ENCODE results near the gene OR5H15. TPM values are rescaled to one million over a fixed set of nuclear protein-coding genes. Genes with fewer than 3 reads are reported as not detected.

Gene OR5H15
- total and polyA plus RNA-seq, 10 of the 15 experiments (the other 5 are each of a cell fraction or from before 2014, with no cell fraction given) = not detected

GRCh38 chr3:98215051-98215450 is 48.6 kb downstream of the OR5H15 start:
- 6% methylated on average over 3 of the region's 3 CpGs for WGBS (ENCODE audit: insufficient coverage, insufficient replicate concordance, low lambda C conversion rate, missing lambda C conversion rate)
- no peak overlapping the region for H3K27ac ChIP-seq (ENCODE audit: control insufficient read depth, insufficient read depth)
- no peaks in the 10 kb centered on the region for H3K4me1 ChIP-seq (ENCODE audit: control insufficient read depth, insufficient read depth, low read length)
- ATAC-seq (no peak), DNase-seq (ENCODE audit: low read depth, low spot score) (no peak), FAIRE-seq (no peak)
- ChIA-PET POLR2A (no interaction called here), CTCF (no interaction called here), SMC1A (ENCODE audit: uncharacterized antibody, unreplicated experiment) (interaction anchor here (1.0 kb wide), 2 partner anchors 11 to 15 kb away, joined by 3 to 4 read pairs; no protein-coding TSS in a partner anchor), RAD21 (ENCODE audit: unreplicated experiment) (interaction anchor here (0.9 kb wide), 1 partner anchor 89 kb away, joined by 3 read pairs; no protein-coding TSS in a partner anchor)
- no peak overlapping the region for H3K4me3 ChIP-seq
- no peaks in the 10 kb centered on the region for H3K27me3 ChIP-seq (replicated peaks in 1 of 2; ENCODE audit: control insufficient read depth in 2 of 2, insufficient read depth in 2 of 2, low read length in 1 of 2)
- in situ Hi-C loops (cut with MboI) (no loop called here), intact Hi-C loops (cut with micrococcal nuclease; ENCODE audit: unreplicated experiment) (no loop called here)
- H3K9me3 ChIP-seq (replicated peaks; ENCODE audit: control insufficient read depth, insufficient read depth, low read length) = no peaks in the 10 kb centered on the region
- H4K20me1 ChIP-seq (ENCODE audit: control insufficient read depth, insufficient read depth) = no peaks in the 10 kb centered on the region
- BruUV-seq (replicated peaks) = no TSS peak
- H3K4me2 ChIP-seq (ENCODE audit: control insufficient read depth, insufficient read depth) = no peak overlapping the region
- no peaks in the 10 kb centered on the region for H3K36me3 ChIP-seq (ENCODE audit: control insufficient read depth in 2 of 2, insufficient read depth in 2 of 2, low read length in 1 of 2)
- no peak overlapping the region for H2AFZ ChIP-seq (ENCODE audit: control insufficient read depth, low read depth, low read length)
- H3K79me2 ChIP-seq (ENCODE audit: control insufficient read depth, insufficient read depth, low read length) = no peaks in the 10 kb centered on the region
- H3K9ac ChIP-seq (ENCODE audit: control insufficient read depth, insufficient read depth, low read length) = no peak overlapping the region
- TF ChIP-seq MXI1 (IDR thresholded peaks at IDR 0.05; ENCODE audit: low read depth, low read length) (no peak), RUNX3 (IDR thresholded peaks at IDR 0.05; ENCODE audit: low read length) (no peak), TAF1 (IDR thresholded peaks at IDR 0.05; ENCODE audit: borderline replicate concordance, low read depth, low read length) (no peak), ELK1 (IDR thresholded peaks at IDR 0.05; ENCODE audit: low read depth, low read length) (no peak), MEF2A (IDR thresholded peaks at IDR 0.05; ENCODE audit: insufficient read depth, low read depth, low read length) (no peak), GATAD2B (conservative IDR thresholded peaks at IDR 0.05; ENCODE audit: low read depth) (no peak), ASH2L (IDR thresholded peaks at IDR 0.05; ENCODE audit: borderline replicate concordance, low read depth) (no peak), E4F1 (IDR thresholded peaks at IDR 0.05; ENCODE audit: borderline replicate concordance, partially characterized antibody) (no peak), MEF2B (IDR thresholded peaks at IDR 0.05; ENCODE audit: partially characterized antibody, poor library complexity, severe bottlenecking) (no peak), MYB (IDR thresholded peaks at IDR 0.05; ENCODE audit: borderline replicate concordance, low read depth, low read length) (no peak), IKZF1 (conservative IDR thresholded peaks at IDR 0.05) (peak; percentile 38; the same call in 1 of the 2 replicates), IKZF2 (IDR thresholded peaks at IDR 0.05) (peak in 1 of 2 experiments; percentile 30; a peak in 2 of 4 replicates), NKRF (conservative IDR thresholded peaks at IDR 0.05) (no peak), NFXL1 (IDR thresholded peaks at IDR 0.05; ENCODE audit: borderline replicate concordance) (no peak)
